HEK293T (cell line): ENCODE results near the gene ALOX12B.

Source experiments
- ARNT ChIP-seq: fragments of 450-650 bp; IDR thresholded peaks from 2 replicates; pipeline ENCODE4 v1.6.1; 2017; ENCODE audit warnings: mild to moderate bottlenecking
- BHLHE40 ChIP-seq: fragments of 450-650 bp; IDR thresholded peaks from 2 replicates; pipeline ENCODE4 v1.6.1; 2016; ENCODE audit warnings: mild to moderate bottlenecking, moderate library complexity, borderline replicate concordance
- ELF4 ChIP-seq: fragments of 450-650 bp; IDR thresholded peaks from 2 replicates; pipeline ENCODE4 v1.6.1; 2017; ENCODE audit warnings: antibody characterized with exemption
- FOXA1 ChIP-seq: fragments of 450-650 bp; IDR thresholded peaks from 2 replicates; pipeline ENCODE4 v1.6.1; 2016; ENCODE audit warnings: mild to moderate bottlenecking
- FOXK2 ChIP-seq: fragments of 450-650 bp; IDR thresholded peaks from 2 replicates; pipeline ENCODE4 v1.6.1; 2016; ENCODE audit warnings: mild to moderate bottlenecking
- FOXM1 ChIP-seq: fragments of 450-650 bp; IDR thresholded peaks from 2 replicates; pipeline ENCODE4 v1.6.1; 2017; ENCODE audit warnings: mild to moderate bottlenecking, borderline replicate concordance
- HDGF ChIP-seq: fragments of 450-650 bp; IDR thresholded peaks from 2 replicates; pipeline ENCODE4 v1.6.1; 2017; ENCODE audit warnings: antibody characterized with exemption, borderline replicate concordance
- LEF1 ChIP-seq: fragments of 450-650 bp; IDR thresholded peaks from 2 replicates; pipeline ENCODE4 v1.6.1; 2017; ENCODE audit warnings: mild to moderate bottlenecking, borderline replicate concordance
- NFRKB ChIP-seq: fragments of 450-650 bp; IDR thresholded peaks from 2 replicates; pipeline ENCODE4 v1.6.1; 2016; ENCODE audit warnings: mild to moderate bottlenecking, moderate library complexity
- SP1 ChIP-seq: fragments of 450-650 bp; IDR thresholded peaks from 2 replicates; pipeline ENCODE4 v1.6.1; 2017
- SUZ12 ChIP-seq: fragments of 450-650 bp; IDR thresholded peaks from 2 replicates; pipeline ENCODE4 v1.6.1; 2016; ENCODE audit warnings: mild to moderate bottlenecking
- TARDBP ChIP-seq: fragments of 450-650 bp; IDR thresholded peaks from 2 replicates; pipeline ENCODE4 v1.6.1; 2016
- ZNF384 ChIP-seq: fragments of 450-650 bp; IDR thresholded peaks from 2 replicates; pipeline ENCODE4 v1.6.1; 2016
- TF ChIP-seq, protein P1 (sequence below): fragments of 450-650 bp; IDR thresholded peaks from 2 replicates; pipeline ENCODE4 v1.6.1; 2016

- no peak for TF ChIP-seq TARDBP
- TF ChIP-seq ELF4: no peak
- TF ChIP-seq SUZ12: no peak
- TF ChIP-seq LEF1: no peak
- TF ChIP-seq SP1: no peak
- TF ChIP-seq, protein P1, sequence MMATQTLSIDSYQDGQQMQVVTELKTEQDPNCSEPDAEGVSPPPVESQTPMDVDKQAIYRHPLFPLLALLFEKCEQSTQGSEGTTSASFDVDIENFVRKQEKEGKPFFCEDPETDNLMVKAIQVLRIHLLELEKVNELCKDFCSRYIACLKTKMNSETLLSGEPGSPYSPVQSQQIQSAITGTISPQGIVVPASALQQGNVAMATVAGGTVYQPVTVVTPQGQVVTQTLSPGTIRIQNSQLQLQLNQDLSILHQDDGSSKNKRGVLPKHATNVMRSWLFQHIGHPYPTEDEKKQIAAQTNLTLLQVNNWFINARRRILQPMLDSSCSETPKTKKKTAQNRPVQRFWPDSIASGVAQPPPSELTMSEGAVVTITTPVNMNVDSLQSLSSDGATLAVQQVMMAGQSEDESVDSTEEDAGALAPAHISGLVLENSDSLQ: no peak
- TF ChIP-seq ARNT: no peak
- no peak for TF ChIP-seq NFRKB
- TF ChIP-seq HDGF: no peak
- no peak for TF ChIP-seq FOXK2
- TF ChIP-seq FOXA1: no peak
- TF ChIP-seq ZNF384: no peak
- no peak for TF ChIP-seq FOXM1
- no peak for TF ChIP-seq BHLHE40
Observed at GRCh38 chr17:8079291-8080207, 8.0 kb downstream of the ALOX12B start.
